Choroid plexus epithelial cell (primary cell): ENCODE data around the gene EML5.

Experiments
- DNase-seq: peaks from one replicate; pipeline ENCODE4 v3.0.0-alpha.2; 2010; ENCODE audit warnings: low read depth
- H3K4me3 ChIP-seq: 2 replicates; pipeline ENCODE4 v1.5.1; 2011; ENCODE audit warnings: low read depth, mild to moderate bottlenecking, control low read depth, low read length, moderate library complexity
- CTCF ChIP-seq: conservative IDR thresholded peaks from 2 replicates; pipeline ENCODE4 v1.5.1; 2011; ENCODE audit warnings: low read depth, mild to moderate bottlenecking, control low read depth, inconsistent platforms, low read length, moderate library complexity

The EML5 gene

GRCh38 chr14:88737245-88737644 is 55.5 kb downstream of the EML5 start:
- no peak for TF ChIP-seq CTCF
- H3K4me3 ChIP-seq = no peak overlapping the region
- no peak for DNase-seq

- DNase-seq = no peak
- no peak overlapping the region for H3K4me3 ChIP-seq
- TF ChIP-seq CTCF = no peak
Measured at GRCh38 chr14:88733121-88733520, 59.6 kb downstream of the EML5 start.

- peak; percentile 48 for TF ChIP-seq CTCF
- DNase-seq = peak; percentile 8
- H3K4me3 ChIP-seq = no peak overlapping the region
Measured at GRCh38 chr14:88729159-88729558, 63.6 kb downstream of the EML5 start.

GRCh38 chr14:88727057-88727456 is 65.7 kb downstream of the EML5 start:
- H3K4me3 ChIP-seq = no peak overlapping the region
- TF ChIP-seq CTCF = no peak
- DNase-seq = no peak

GRCh38 chr14:88710709-88711108 is 82.0 kb downstream of the EML5 start:
- TF ChIP-seq CTCF = no peak
- no peak overlapping the region for H3K4me3 ChIP-seq
- DNase-seq = no peak

GRCh38 chr14:88707088-88707487 is 85.7 kb downstream of the EML5 start:
- no peak for TF ChIP-seq CTCF
- no peak overlapping the region for H3K4me3 ChIP-seq
- DNase-seq = no peak

- peak; percentile 1 for DNase-seq
- H3K4me3 ChIP-seq = no peak overlapping the region
- TF ChIP-seq CTCF = no peak
Measured at GRCh38 chr14:88706425-88706824, 86.3 kb downstream of the EML5 start.
